ENCODE measurements around the gene ARMC2.

ARMC2 gene

DNA sequence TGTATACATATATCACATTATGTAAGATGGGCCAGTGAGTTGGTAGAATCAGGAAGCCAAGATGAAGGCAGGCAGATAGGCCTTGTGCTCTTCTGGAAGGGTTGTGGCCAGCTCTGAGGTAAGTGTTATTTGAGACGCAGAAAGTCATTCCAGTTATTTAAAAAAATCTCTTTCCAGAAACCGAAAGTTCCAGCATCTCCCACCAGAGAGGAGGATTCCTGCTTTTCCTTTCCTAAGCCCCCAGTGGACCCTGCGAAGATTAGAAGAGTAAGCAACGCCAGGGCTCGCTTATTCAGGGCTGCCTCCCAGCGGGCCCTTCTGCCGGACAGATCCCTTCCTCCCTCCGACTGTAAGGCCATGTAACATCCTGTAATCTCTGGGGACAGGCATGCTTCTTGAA lies 20.4 kb downstream of the ARMC2 start:
- no peak for DNase-seq (ENCODE audit: low spot score in 2 of 2)
- H3K36me3 ChIP-seq (replicated peaks), result no peaks in the 10 kb centered on the region
- no peak overlapping the region for H3K4me3 ChIP-seq
- H3K9me3 ChIP-seq, result no peaks in the 10 kb centered on the region
- H3K4me1 ChIP-seq, result no peaks in the 10 kb centered on the region; the same call in 1 of the 2 replicates
- in situ Hi-C loops (cut with MboI; ENCODE audit: low sequenced_read_pairs), result no loop called here
- no peaks in the 10 kb centered on the region for H3K27me3 ChIP-seq (ENCODE audit: low read depth)

DNA sequence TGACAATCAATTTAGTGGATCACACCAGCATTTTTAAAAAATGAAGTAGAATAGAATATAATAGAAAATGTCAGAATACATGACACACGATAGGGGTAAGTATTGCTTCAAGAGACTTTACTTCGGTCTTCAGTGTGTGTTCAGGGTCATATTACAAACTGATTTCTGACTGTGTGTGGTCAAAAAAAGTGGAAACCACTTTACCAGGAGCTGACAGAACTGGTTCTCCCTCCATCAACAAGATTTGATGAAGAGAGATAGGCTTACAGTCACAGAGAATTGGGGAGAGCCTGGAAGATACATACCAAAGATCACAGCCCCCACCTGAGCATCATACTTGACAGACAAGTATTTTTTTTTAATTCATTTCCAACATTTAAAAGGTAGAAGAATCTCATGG lies 21.7 kb downstream of the ARMC2 start:
- DNase-seq (ENCODE audit: low spot score in 2 of 2), result no peak
- in situ Hi-C loops (cut with MboI; ENCODE audit: low sequenced_read_pairs), result no loop called here

DNA sequence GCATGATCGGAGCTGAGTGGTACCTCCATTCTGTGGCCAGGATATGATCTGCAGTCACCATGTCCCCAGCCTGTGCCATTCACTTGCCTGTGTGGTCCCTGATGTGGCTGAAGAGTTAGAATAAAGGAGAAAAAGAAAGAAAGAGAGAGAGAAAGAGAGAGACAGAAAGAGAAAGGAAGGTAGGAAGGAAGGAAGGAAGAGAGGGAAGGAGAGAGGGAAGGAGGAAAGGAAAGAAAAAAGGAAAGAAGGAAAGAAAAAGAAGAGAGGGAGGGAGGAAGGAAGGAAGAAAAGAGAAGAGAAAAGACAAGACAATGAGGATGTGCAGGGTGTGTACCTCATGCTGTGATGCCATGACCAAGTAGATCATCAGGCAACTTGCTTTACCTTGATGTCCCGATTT lies 22.1 kb downstream of the ARMC2 start:
- H3K4me3 ChIP-seq, result no peak overlapping the region
- no peaks in the 10 kb centered on the region for H3K36me3 ChIP-seq (replicated peaks)
- H3K4me1 ChIP-seq, result no peaks in the 10 kb centered on the region; the same call in 1 of the 2 replicates
- no peaks in the 10 kb centered on the region for H3K9me3 ChIP-seq
- DNase-seq (ENCODE audit: low spot score in 2 of 2), result no peak
- H3K27me3 ChIP-seq (ENCODE audit: low read depth), result no peaks in the 10 kb centered on the region
- in situ Hi-C loops (cut with MboI; ENCODE audit: low sequenced_read_pairs), result no loop called here

More for the DNA sequence above, 21.7 kb downstream of the ARMC2 start:
- no peaks in the 10 kb centered on the region for H3K36me3 ChIP-seq (replicated peaks)
- H3K4me3 ChIP-seq, result no peak overlapping the region
- H3K4me1 ChIP-seq, result no peaks in the 10 kb centered on the region; the same call in 1 of the 2 replicates
- no peaks in the 10 kb centered on the region for H3K27me3 ChIP-seq (ENCODE audit: low read depth)
- no peaks in the 10 kb centered on the region for H3K9me3 ChIP-seq

DNA sequence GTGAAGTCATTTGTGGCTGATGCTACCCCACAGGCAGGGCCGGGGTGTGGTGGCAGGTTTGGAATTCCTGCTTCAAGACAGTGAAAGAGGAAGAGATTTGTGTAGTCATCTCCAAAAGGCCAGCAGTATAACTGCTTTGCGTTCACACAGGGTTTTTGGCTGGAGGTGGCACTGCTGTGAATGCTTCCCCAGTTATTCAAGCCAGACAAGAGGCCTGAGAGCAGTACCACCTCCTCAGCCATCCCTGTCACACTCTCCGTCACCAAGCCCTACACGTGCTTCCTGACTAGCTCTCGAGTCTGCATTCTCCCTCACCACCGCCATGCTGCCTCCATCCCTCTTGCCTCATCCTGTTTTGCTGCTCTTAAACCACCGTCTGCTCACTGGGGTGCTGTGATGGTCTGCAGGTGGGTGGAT lies 23.9 kb downstream of the ARMC2 start:
- Histone ChIP-seq H3K4me1 (no peaks in the 10 kb centered on the region), H3K9me3 (no peaks in the 10 kb centered on the region), H3K4me3 (no peak overlapping the region), H3K36me3 (replicated peaks) (no peaks in the 10 kb centered on the region), H3K27me3 (ENCODE audit: low read depth) (no peaks in the 10 kb centered on the region)
- in situ Hi-C loops (cut with MboI; ENCODE audit: low sequenced_read_pairs), result no loop called here
- no peak for DNase-seq (ENCODE audit: low spot score in 2 of 2)

DNA sequence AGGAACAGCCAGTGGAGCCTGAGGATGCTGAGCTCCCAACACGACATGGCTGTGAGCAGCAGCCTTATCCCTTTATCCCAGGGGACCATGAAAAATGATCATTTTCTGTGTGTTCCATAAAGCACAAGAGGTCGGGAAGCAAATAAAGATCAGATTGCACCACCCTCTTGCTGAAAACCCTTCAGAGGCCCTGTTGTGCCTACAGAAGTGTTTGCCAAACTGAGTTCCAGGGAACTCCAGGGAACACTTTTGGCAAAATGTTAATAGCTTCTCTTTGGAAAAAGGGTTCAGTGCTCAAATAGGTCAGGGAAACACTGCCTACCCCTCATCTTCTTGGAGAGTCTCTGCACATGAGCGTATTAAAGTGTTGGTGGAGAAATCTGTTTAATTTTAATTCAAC lies 24.4 kb downstream of the ARMC2 start:
- Histone ChIP-seq H3K27me3 (ENCODE audit: low read depth) (no peaks in the 10 kb centered on the region), H3K4me3 (no peak overlapping the region), H3K36me3 (replicated peaks) (no peaks in the 10 kb centered on the region), H3K4me1 (no peaks in the 10 kb centered on the region), H3K9me3 (no peaks in the 10 kb centered on the region)
- in situ Hi-C loops (cut with MboI; ENCODE audit: low sequenced_read_pairs), result no loop called here
- no peak for DNase-seq (ENCODE audit: low spot score in 2 of 2)

DNA sequence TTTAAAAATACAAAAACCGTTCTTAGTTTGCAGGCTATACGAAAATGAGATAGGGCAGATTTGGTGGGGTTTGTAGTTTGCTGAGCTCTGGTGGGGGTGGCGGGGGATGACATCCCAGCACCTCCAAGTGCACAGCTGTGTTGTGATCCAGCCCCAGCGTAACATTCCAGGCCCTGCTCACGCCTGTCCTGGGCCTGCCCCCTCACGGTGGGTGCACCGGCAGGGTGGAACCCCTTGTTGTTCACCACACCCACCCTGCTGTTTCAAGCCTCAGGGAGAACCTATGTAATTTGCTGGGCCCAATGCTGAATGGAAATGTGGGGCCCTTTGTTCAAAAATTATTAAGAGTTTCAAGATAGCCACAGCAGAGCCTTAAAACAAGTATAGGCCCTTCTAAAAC lies 25.0 kb downstream of the ARMC2 start:
- Histone ChIP-seq H3K4me1 (no peaks in the 10 kb centered on the region), H3K27me3 (ENCODE audit: low read depth) (no peaks in the 10 kb centered on the region)

DNA sequence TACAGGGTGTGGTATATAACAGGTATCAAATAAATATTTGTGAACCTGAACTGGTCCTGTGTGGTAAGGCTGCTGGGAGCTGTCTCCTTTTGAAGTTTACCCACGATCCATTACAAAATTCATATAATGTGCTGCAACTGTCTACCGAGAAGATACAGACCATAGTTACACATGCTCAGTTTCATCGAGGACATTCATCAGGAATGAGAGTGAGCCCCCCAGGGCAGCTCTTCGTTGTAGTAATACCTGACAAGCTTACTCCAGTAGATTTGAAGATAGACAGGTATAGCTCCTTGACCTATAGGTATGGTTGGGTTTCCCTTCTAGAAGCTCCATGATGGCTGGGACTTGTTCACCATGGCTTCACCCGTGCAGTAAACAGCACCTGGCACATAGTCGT lies 25.7 kb downstream of the ARMC2 start:
- no peak overlapping the region for H3K4me3 ChIP-seq
- no peaks in the 10 kb centered on the region for H3K27me3 ChIP-seq (ENCODE audit: low read depth)
- DNase-seq (ENCODE audit: low spot score in 2 of 2), result no peak
- H3K9me3 ChIP-seq, result no peaks in the 10 kb centered on the region
- H3K36me3 ChIP-seq (replicated peaks), result no peaks in the 10 kb centered on the region
- in situ Hi-C loops (cut with MboI; ENCODE audit: low sequenced_read_pairs), result no loop called here
- no peaks in the 10 kb centered on the region; the same call in 1 of the 2 replicates for H3K4me1 ChIP-seq

More for the DNA sequence above, 25.0 kb downstream of the ARMC2 start:
- no peak for DNase-seq (ENCODE audit: low spot score in 2 of 2)
- no peak overlapping the region for H3K4me3 ChIP-seq
- in situ Hi-C loops (cut with MboI; ENCODE audit: low sequenced_read_pairs), result no loop called here
- H3K36me3 ChIP-seq (replicated peaks), result no peaks in the 10 kb centered on the region
- no peaks in the 10 kb centered on the region for H3K9me3 ChIP-seq

DNA sequence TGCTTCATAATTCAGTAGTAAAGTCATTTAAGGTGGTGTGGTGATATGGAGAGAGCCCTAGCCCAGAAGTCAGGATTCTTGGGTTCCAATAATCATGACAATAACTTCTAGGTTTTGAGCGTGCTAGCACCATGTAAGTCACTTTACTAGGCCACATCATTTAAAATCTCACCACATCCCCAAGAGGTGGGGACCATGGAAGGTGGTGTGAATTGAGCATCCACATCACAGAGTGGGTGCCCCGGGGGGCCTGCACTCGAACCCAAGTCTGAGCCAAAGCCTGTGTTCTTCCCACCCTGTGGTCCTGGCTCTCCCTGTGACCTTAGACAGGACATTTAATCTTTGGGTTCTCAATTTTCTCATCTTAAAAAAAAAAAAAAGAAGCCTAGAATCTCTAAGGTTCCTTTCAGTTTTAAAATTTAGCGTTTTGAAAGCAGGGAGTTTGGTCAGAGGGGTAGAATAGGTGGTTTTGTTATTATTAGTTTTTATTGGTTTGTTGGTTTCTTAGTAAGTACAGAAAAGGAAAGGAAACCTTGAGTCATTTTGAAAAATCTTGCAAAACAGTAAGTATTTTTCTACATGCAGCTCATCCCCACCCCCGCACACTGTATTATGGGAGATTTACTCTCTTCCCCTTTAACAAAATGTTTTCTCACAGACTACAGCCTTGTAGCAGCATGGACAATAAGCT lies 26.4 kb downstream of the ARMC2 start:
- DNase-seq (ENCODE audit: low spot score in 2 of 2), result no peak
- Histone ChIP-seq H3K4me1 (no peaks in the 10 kb centered on the region; the same call in 1 of the 2 replicates), H3K36me3 (replicated peaks) (no peaks in the 10 kb centered on the region), H3K27me3 (ENCODE audit: low read depth) (no peaks in the 10 kb centered on the region), H3K4me3 (no peak overlapping the region), H3K9me3 (no peaks in the 10 kb centered on the region)
- in situ Hi-C loops (cut with MboI; ENCODE audit: low sequenced_read_pairs), result no loop called here

DNA sequence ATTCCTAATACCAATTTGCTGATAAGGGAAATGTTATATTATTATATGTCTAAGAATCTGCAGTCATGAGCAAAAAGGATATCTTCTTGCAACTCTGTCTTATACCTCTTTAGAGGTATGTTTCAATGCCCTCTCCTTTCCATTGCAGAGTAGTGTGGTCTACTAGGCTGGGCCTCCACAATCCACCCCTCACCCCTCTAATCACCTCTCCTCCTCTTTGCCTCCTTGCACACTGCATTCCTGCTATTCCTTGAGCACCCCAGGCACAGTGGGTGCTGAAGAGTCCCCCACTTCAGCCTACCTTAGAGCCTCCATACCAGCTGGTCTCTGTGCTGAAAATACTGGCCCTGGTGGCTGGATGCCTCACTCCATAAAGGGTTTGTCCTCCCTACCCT lies 26.9 kb downstream of the ARMC2 start:
- no peak overlapping the region for H3K4me3 ChIP-seq
- H3K9me3 ChIP-seq, result no peaks in the 10 kb centered on the region
- no peaks in the 10 kb centered on the region for H3K36me3 ChIP-seq (replicated peaks)
- in situ Hi-C loops (cut with MboI; ENCODE audit: low sequenced_read_pairs), result no loop called here
- H3K4me1 ChIP-seq, result no peaks in the 10 kb centered on the region; the same call in 1 of the 2 replicates
- no peaks in the 10 kb centered on the region for H3K27me3 ChIP-seq (ENCODE audit: low read depth)
- no peak for DNase-seq (ENCODE audit: low spot score in 2 of 2)

DNA sequence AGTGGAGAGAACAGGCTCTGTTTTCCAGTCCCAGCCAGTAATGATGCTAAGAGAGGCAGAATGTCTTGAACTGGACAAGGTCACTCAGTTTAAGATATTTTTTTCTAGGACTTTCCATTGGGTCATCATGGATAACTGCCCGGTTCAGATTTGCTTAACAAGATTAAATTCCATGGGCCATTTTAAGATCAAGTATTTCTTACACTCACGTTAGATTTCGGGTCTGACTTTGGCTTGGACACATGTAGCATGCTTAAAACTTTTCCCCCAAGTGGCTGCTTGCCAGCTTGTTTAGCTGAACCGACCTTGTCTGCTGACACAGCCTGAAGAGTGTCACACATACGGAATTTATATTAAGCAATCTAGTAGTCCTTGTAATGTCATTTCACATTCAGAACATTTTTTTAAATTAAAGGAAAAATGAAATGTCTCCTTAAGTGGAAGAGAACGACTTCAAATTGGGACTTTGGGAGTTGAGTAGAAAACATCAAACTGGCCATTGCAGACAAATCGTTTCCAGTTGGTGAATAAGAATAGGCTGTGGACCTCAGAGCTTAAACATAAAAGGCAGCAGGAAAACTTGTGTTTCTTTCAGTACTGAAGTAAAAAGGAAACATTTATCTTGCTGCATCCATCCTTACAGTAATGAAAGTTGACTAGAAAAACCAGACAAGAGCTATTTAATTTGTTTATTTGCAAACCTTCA lies 29.0 kb downstream of the ARMC2 start:
- no peak for DNase-seq (ENCODE audit: low spot score in 2 of 2)
- Histone ChIP-seq H3K27me3 (ENCODE audit: low read depth) (no peaks in the 10 kb centered on the region), H3K9me3 (no peaks in the 10 kb centered on the region), H3K4me3 (no peak overlapping the region), H3K4me1 (no peaks in the 10 kb centered on the region; the same call in 1 of the 2 replicates), H3K36me3 (replicated peaks) (no peaks in the 10 kb centered on the region)
- in situ Hi-C loops (cut with MboI; ENCODE audit: low sequenced_read_pairs), result no loop called here

DNA sequence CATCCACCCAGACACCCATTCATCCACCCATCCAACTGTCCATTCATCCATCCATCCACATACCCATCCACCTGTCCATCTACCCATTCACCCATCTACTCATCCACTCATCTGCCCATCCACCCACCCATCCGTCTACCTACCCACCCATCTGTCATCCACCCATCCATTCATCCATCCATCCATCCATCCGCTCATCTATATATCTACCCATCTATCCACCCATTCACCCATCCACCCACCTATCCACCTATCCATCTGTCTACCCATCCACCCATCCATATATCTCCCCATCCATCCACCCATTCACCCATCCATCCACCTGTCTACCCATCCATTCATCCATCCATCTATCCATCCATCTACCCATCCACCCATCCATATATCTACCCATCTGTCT lies 30.7 kb downstream of the ARMC2 start:
- H3K4me1 ChIP-seq, result no peaks in the 10 kb centered on the region; the same call in 1 of the 2 replicates
- in situ Hi-C loops (cut with MboI; ENCODE audit: low sequenced_read_pairs), result no loop called here
- DNase-seq (ENCODE audit: low spot score in 2 of 2), result no peak

DNA sequence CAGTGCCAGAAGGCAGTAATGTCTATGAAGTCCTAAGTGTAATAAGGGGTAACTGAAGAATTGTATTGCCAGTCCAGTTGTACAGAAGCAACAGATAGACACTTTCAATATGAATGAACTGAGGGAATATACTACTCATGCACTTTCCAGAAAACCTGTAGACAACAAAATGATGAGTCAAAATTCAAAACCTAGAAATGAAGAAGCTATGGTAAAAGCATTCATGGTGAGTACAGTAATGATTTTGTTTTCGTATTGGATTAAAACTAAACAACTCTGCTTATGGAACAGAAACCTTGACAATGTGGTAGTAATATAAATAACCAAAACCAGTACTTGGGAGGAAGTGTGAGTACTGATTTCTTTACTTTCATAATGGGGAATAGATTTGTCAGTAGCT lies 35.0 kb downstream of the ARMC2 start:
- Histone ChIP-seq H3K4me1 (no peaks in the 10 kb centered on the region; the same call in 1 of the 2 replicates), H3K27me3 (ENCODE audit: low read depth) (no peaks in the 10 kb centered on the region), H3K9me3 (no peaks in the 10 kb centered on the region), H3K36me3 (replicated peaks) (no peaks in the 10 kb centered on the region), H3K4me3 (no peak overlapping the region)
- DNase-seq (ENCODE audit: low spot score in 2 of 2), result no peak
- in situ Hi-C loops (cut with MboI; ENCODE audit: low sequenced_read_pairs), result no loop called here

More for the DNA sequence above, 30.7 kb downstream of the ARMC2 start:
- H3K9me3 ChIP-seq, result no peaks in the 10 kb centered on the region
- no peaks in the 10 kb centered on the region for H3K27me3 ChIP-seq (ENCODE audit: low read depth)
- H3K4me3 ChIP-seq, result no peak overlapping the region
- H3K36me3 ChIP-seq (replicated peaks), result no peaks in the 10 kb centered on the region

DNA sequence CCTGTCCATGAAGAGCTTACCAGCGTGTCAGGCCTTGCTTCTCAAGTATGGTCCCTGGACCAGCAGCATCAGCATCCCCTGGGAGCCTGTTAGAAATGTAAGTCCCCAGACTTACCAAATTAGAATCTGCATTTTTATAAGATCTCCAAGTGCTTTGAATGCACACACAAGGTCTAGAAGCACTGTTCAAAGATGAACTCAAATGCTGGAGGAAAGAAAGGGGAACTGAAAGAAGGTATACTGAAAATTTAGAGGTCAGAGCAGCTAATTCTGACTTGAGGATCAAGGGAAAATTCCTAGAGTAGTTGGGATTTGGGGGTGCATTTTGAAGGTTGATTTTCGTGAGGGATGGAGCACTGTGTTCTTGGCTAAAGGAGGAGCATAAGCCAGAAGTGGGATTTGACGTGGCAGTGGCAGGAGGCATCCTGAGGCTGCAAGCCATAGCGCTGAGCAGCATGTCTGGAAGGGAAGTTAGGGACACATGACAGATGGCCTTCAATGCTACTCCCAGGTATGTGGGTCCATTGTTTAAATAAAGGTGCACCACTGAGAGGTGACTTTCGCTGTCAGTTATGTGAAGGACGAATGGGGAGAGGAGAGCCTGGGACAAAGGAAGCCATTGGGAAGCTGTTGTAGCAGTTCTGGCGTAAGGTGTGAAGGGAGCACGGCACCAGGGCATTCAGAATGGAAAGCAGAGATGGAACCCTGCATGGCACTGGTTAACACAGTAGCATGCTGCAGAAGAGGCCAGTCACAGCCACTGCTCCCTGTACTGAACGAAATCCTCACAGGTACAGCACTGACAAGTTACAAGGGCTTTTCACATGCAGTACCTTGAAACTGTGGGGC lies 36.2 kb downstream of the ARMC2 start:
- H3K9me3 ChIP-seq, result no peaks in the 10 kb centered on the region
- DNase-seq (ENCODE audit: low spot score in 2 of 2), result no peak
- in situ Hi-C loops (cut with MboI; ENCODE audit: low sequenced_read_pairs), result no loop called here
- H3K36me3 ChIP-seq (replicated peaks), result no peaks in the 10 kb centered on the region
- no peak overlapping the region for H3K4me3 ChIP-seq
- no peaks in the 10 kb centered on the region for H3K27me3 ChIP-seq (ENCODE audit: low read depth)
- no peaks in the 10 kb centered on the region for H3K4me1 ChIP-seq

DNA sequence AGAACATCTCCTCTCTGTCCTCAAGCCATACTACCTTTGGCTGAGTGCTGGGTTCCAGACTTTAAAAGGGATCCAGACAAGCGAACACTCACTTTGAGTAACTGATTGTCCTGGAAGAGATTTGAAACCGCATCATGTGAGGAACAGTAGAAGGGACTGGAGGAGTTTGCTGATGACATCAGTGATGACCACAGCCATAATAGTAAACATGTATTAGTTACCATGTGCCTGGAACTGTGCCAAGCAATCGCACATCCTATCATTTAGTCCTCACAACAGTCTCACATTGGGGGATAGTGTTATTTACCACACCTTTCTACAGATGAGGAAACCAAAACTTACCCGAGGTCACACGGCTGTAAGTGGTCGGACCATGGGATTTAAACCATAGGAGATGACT lies 39.8 kb downstream of the ARMC2 start:
- Histone ChIP-seq H3K4me1 (no peaks in the 10 kb centered on the region), H3K36me3 (replicated peaks) (no peaks in the 10 kb centered on the region), H3K4me3 (no peak overlapping the region), H3K27me3 (ENCODE audit: low read depth) (no peaks in the 10 kb centered on the region), H3K9me3 (no peaks in the 10 kb centered on the region)
- no peak for DNase-seq (ENCODE audit: low spot score in 2 of 2)
- in situ Hi-C loops (cut with MboI; ENCODE audit: low sequenced_read_pairs), result no loop called here
